Activated CD4-positive, alpha-beta T cell treated with anti-CD3 and anti-CD28 coated beads, Interleukin-2, amount 50 U/mL, for 48 hours (primary cell): Measurements from ENCODE around the gene COL5A1.

Experiments
- DNase-seq, 2 experiments: peaks; one replicate each; pipeline ENCODE4 v3.0.0-alpha.2; 2020

COL5A1 gene

GRCh38 chr9:134796882-134797281 lies 155.3 kb downstream of the COL5A1 start:
- no peak for DNase-seq

GRCh38 chr9:134800791-134801339 lies 159.3 kb downstream of the COL5A1 start:
- no peak for DNase-seq

- DNase-seq = no peak
These were observed 160.7 kb downstream of the COL5A1 start for GRCh38 chr9:134802216-134802795.

GRCh38 chr9:134804871-134805270 lies 163.3 kb downstream of the COL5A1 start:
- no peak for DNase-seq

- DNase-seq = no peak
These were observed 166.3 kb downstream of the COL5A1 start for GRCh38 chr9:134807716-134808446.

GRCh38 chr9:134808447-134808792 lies 166.8 kb downstream of the COL5A1 start:
- no peak for DNase-seq

- no peak for DNase-seq
These were observed 167.7 kb downstream of the COL5A1 start for GRCh38 chr9:134809292-134809691.

GRCh38 chr9:134809826-134810225 lies 168.2 kb downstream of the COL5A1 start:
- no peak for DNase-seq

GRCh38 chr9:134811079-134811672 lies 169.6 kb downstream of the COL5A1 start:
- no peak for DNase-seq

GRCh38 chr9:134811673-134812342 lies 170.2 kb downstream of the COL5A1 start:
- DNase-seq = no peak

- DNase-seq = no peak
These were observed 170.7 kb downstream of the COL5A1 start for GRCh38 chr9:134812343-134812673.

GRCh38 chr9:134813841-134814240 lies 172.2 kb downstream of the COL5A1 start:
- no peak for DNase-seq

- no peak for DNase-seq
These were observed 173.1 kb downstream of the COL5A1 start for GRCh38 chr9:134814598-134815215.

- DNase-seq = no peak
These were observed 174.0 kb downstream of the COL5A1 start for GRCh38 chr9:134815435-134816214.

GRCh38 chr9:134816264-134816663 lies 174.7 kb downstream of the COL5A1 start:
- no peak for DNase-seq

- no peak for DNase-seq
These were observed 176.5 kb downstream of the COL5A1 start for GRCh38 chr9:134818000-134818568.

GRCh38 chr9:134818591-134818990 lies 177.0 kb downstream of the COL5A1 start:
- DNase-seq = no peak

GRCh38 chr9:134820901-134821300 lies 179.3 kb downstream of the COL5A1 start:
- DNase-seq = no peak

GRCh38 chr9:134822541-134822940 lies 180.9 kb downstream of the COL5A1 start:
- DNase-seq = no peak

GRCh38 chr9:134823623-134824022 lies 182.0 kb downstream of the COL5A1 start:
- DNase-seq = no peak

- DNase-seq = no peak
These were observed 183.0 kb downstream of the COL5A1 start for GRCh38 chr9:134824583-134824982.

GRCh38 chr9:134825025-134825424 lies 183.4 kb downstream of the COL5A1 start:
- no peak for DNase-seq
